ENCODE results near the gene ID2.

DNA sequence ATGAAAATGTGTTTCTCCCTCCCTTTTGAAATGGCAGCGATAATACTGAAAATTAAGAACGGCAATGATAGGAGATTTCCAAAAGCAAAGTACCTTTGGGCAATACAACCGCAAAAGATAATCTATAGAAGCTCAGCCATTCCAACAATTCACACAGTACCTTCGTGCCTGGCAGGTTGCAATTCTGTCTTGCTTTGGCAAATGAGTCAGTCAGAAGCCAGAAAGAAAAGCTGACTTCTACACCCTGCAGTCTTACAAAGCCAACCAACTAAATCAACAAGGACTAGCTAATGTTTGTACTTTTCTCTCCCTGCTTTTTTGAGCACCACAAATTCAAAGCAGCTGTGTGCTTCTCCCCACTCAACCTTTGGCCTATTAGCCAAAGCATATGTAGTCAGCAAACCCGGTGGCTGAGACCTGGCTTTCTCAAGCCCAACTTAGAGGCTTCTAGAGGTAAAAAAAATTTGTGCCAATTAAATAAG lies 25.7 kb upstream of the ID2 start:
- TF ChIP-seq POLR2A (IDR thresholded peaks at IDR 0.05; ENCODE audit: borderline replicate concordance, extremely low read depth, insufficient read depth, insufficient read length): no peak
- no peak for TF ChIP-seq CEBPB (IDR thresholded peaks at IDR 0.05; ENCODE audit: low read depth)
- TF ChIP-seq, protein P1, sequence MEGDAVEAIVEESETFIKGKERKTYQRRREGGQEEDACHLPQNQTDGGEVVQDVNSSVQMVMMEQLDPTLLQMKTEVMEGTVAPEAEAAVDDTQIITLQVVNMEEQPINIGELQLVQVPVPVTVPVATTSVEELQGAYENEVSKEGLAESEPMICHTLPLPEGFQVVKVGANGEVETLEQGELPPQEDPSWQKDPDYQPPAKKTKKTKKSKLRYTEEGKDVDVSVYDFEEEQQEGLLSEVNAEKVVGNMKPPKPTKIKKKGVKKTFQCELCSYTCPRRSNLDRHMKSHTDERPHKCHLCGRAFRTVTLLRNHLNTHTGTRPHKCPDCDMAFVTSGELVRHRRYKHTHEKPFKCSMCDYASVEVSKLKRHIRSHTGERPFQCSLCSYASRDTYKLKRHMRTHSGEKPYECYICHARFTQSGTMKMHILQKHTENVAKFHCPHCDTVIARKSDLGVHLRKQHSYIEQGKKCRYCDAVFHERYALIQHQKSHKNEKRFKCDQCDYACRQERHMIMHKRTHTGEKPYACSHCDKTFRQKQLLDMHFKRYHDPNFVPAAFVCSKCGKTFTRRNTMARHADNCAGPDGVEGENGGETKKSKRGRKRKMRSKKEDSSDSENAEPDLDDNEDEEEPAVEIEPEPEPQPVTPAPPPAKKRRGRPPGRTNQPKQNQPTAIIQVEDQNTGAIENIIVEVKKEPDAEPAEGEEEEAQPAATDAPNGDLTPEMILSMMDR (IDR thresholded peaks at IDR 0.05 in 2 of 3, conservative IDR thresholded peaks at IDR 0.05 in 1 of 3; ENCODE audit: borderline replicate concordance in 1 of 3, insufficient read depth in 1 of 3, low read depth in 2 of 3, low read length in 2 of 3): no peak
